Stimulated activated naive CD4-positive, alpha-beta T cell (primary cell): ENCODE results near the gene RPS16.
A peak's percentile ranks its signal among the peaks of the same experiment; 100 is the strongest.

Experiments
- DNase-seq, 6 experiments: peaks; one replicate each; lab custom pipeline; 2025; lab: John Stamatoyannopoulos, UW

RPS16 gene

GRCh38 chr19:39407660-39408391 is 27.9 kb downstream of the RPS16 start:
- DNase-seq = peak; percentile 60 to 84 (median 74)

- DNase-seq = peak in 1 of 6 experiments; percentile 88
These were observed 28.4 kb downstream of the RPS16 start for GRCh38 chr19:39407410-39407659.

- DNase-seq = peak; percentile 85 to 98 (median 90)
These were observed 28.9 kb downstream of the RPS16 start, which contains the start of gene ZFP36 for GRCh38 chr19:39406656-39407409. ZFP36 (plus strand) TSS chr19:39406847; CDS start chr19:39406905, 58 bp downstream.

- peak; percentile 86 to 98 (median 92) for DNase-seq
These were observed 29.6 kb downstream of the RPS16 start for GRCh38 chr19:39405958-39406655.

- peak; percentile 40 to 63 (median 41) for DNase-seq
These were observed 30.3 kb downstream of the RPS16 start for GRCh38 chr19:39405261-39405957.

- peak; percentile 68 to 97 (median 88) for DNase-seq
These were observed 32.1 kb downstream of the RPS16 start for GRCh38 chr19:39403331-39404312.

GRCh38 chr19:39402346-39403300 is 33.1 kb downstream of the RPS16 start:
- peak; percentile 73 to 88 (median 81) for DNase-seq

GRCh38 chr19:39401549-39402345 is 34.0 kb downstream of the RPS16 start:
- DNase-seq = peak; percentile 70 to 80 (median 74)

GRCh38 chr19:39401070-39401548 is 34.6 kb downstream of the RPS16 start:
- DNase-seq = no peak

- DNase-seq = no peak
These were observed 35.7 kb downstream of the RPS16 start for GRCh38 chr19:39400061-39400460.

GRCh38 chr19:39399668-39400050 is 36.1 kb downstream of the RPS16 start:
- DNase-seq = no peak

- DNase-seq = no peak
These were observed 37.4 kb downstream of the RPS16 start for GRCh38 chr19:39398297-39398864.

- peak; percentile 83 to 95 (median 90) for DNase-seq
These were observed 38.1 kb downstream of the RPS16 start for GRCh38 chr19:39397360-39398296.

GRCh38 chr19:39390751-39391437 is 44.9 kb downstream of the RPS16 start, which contains the start of the genes MED29 and PAF1:
MED29 (plus strand) TSS chr19:39391378; CDS start chr19:39391423, 45 bp downstream.
PAF1 (minus strand) TSS chr19:39391106; CDS start chr19:39390864, 242 bp downstream.
- DNase-seq = peak; percentile 93 to 99 (median 98)

GRCh38 chr19:39390451-39390750 is 45.3 kb downstream of the RPS16 start:
- peak in 2 of 6 experiments; percentile 84 to 89 for DNase-seq

- DNase-seq = no peak
These were observed 45.9 kb downstream of the RPS16 start for GRCh38 chr19:39389631-39390414.
